ENCODE measurements around the gene TNIK.

Gene TNIK

DNA sequence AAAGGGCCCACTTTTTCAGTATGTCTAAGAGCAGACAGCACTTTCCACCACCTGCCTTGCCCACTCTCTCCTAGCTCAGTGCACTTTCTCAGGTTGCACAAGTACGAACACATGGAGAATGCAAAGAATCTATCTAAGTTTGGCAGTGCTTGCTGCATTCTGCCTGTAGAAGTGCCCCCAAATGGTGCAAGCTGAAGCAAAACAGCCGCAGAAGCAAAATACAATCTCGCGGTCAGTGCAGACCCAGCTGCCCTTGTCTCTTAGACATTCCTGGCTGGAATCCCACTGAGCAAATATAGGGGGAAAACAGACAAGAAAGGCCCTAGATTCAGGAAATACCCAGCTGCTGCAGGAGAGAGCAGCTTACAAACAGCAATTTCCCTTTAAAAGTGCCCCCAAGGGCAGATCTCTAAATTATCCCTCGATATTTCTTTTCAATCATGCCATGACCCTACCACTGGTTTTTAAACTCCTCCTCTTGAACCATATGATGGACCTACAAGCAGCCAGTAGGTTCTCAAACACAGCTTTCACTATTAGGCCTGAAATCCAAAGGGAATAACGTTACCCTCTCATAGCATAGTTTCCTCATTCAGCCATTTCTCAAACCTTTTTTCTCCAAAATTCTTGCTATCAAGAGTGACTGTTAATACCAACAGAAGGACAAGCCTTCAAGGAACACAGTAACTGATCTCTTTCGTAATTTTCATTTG, 67.0 kb downstream of the TNIK start:
- Histone ChIP-seq H3K36me3 (no peaks in the 10 kb centered on the region), H3K27ac (no peak overlapping the region), H3K27me3 (no peaks in the 10 kb centered on the region), H3K4me1 (peaks cover 0 to 15% (median 4%) of the 10 kb centered on the region in 4 donors), H3K9me3 (peaks cover 0 to 3% (median 0%) of the 10 kb centered on the region in 3 donors), H3K4me3 (no peak overlapping the region)
- no peak for TF ChIP-seq CTCF (IDR thresholded peaks at IDR 0.05)
- intact Hi-C loops (cut with DNase I; ENCODE audit: low total_unique reads) = no loop called here
- DNase-seq = no peak

DNA sequence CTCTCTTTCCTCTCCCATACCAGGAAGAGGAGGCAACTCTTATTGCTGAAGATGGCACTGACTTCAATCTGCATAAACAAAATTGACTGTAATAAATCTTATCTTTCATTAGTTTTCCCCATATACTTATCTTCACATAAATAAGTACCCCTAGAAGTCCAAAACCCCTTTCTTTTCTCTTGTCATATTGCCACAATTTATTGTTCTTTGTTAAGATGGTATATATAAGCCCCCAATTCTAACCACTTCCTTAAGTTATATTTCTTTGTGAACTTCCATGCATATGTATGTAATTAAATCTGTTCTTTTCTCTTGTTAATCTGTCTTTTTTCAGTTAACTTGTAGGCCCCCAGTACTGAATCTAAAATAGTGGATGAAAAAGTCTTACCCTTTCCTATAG, 68.8 kb downstream of the TNIK start:
- no peak overlapping the region for H3K4me3 ChIP-seq
- no peak overlapping the region for H3K27ac ChIP-seq
- H3K36me3 ChIP-seq = no peaks in the 10 kb centered on the region
- intact Hi-C loops (cut with DNase I; ENCODE audit: low total_unique reads) = no loop called here
- no peak for TF ChIP-seq CTCF (IDR thresholded peaks at IDR 0.05)
- peaks cover 0 to 3% (median 0%) of the 10 kb centered on the region in 3 donors for H3K9me3 ChIP-seq
- peaks cover 0 to 15% (median 4%) of the 10 kb centered on the region in 4 donors for H3K4me1 ChIP-seq
- H3K27me3 ChIP-seq = no peaks in the 10 kb centered on the region
- DNase-seq = no peak

DNA sequence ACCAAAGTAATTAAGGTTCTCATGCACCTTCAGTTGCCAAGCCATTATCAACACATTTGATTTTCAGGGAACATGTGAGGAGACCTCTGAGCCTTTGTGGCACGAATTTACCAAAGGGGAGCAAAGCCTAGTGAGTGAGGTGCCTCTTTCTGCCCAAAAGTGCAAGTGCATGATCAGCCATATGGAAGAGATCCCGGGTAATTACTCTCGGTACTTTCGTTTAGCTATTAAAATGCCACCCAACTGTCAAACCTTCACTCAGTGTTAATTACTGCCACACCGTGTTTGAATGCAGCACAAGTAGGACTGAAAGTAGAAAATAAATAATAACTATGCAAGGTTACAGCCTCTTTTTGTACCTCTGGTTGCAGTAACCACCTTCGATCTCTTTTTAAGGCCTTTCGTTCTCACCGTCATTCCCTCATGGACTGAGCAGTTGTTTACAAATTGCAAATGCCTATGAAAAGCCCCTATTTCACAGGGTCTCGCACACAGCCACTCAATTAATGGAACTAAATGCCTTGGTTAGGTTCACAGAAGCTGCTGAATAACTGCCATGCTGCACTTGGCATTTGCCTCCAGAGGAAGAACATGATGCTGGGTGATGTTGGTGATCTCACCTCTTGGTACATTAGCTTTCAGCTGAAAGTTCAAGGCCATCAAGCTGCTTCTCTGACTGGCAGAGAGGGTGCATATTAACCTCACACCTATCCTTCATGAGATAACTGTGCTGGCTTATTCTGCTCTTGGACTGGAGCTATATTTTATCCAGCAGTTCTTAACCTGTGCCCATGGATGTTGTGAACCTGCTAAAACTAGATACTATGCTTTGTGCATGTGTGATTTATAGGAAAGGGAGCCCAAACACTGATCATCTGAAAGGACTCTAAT, 69.9 kb downstream of the TNIK start:
- Histone ChIP-seq H3K4me3 (no peak overlapping the region), H3K36me3 (no peaks in the 10 kb centered on the region), H3K4me1 (peaks cover 0 to 15% (median 4%) of the 10 kb centered on the region in 4 donors), H3K27me3 (no peaks in the 10 kb centered on the region), H3K27ac (no peak overlapping the region), H3K9me3 (peaks cover 0 to 3% (median 0%) of the 10 kb centered on the region in 3 donors)
- no peak for DNase-seq
- no peak for TF ChIP-seq CTCF (IDR thresholded peaks at IDR 0.05)
- intact Hi-C loops (cut with DNase I; ENCODE audit: low total_unique reads) = no loop called here

DNA sequence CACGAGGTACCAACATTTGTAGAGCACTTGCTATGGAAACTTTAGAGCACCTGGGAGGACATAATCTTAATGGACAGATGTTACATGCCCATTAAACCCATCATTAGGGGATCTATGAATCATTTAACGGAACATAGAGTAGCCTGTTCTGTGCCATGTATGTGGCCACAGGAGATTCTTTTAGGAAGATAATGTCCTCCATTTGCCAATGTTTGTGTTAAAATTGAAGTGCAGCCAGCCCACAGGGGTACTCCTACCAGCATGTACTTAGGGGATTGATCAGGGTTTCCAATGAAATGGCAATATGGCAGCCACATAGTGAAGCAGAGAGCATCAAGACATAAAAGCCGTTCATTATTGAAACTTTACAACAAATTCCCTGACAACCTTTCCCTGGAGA, 70.7 kb downstream of the TNIK start:
- H3K4me1 ChIP-seq = peaks cover 0 to 22% (median 5%) of the 10 kb centered on the region in 4 donors
- peaks cover 0 to 3% (median 0%) of the 10 kb centered on the region in 3 donors for H3K9me3 ChIP-seq
- no peak for DNase-seq
- TF ChIP-seq CTCF (IDR thresholded peaks at IDR 0.05) = no peak
- H3K27ac ChIP-seq = no peak overlapping the region
- intact Hi-C loops (cut with DNase I; ENCODE audit: low total_unique reads) = no loop called here
- H3K4me3 ChIP-seq = no peak overlapping the region
- H3K36me3 ChIP-seq = no peaks in the 10 kb centered on the region
- no peaks in the 10 kb centered on the region for H3K27me3 ChIP-seq

DNA sequence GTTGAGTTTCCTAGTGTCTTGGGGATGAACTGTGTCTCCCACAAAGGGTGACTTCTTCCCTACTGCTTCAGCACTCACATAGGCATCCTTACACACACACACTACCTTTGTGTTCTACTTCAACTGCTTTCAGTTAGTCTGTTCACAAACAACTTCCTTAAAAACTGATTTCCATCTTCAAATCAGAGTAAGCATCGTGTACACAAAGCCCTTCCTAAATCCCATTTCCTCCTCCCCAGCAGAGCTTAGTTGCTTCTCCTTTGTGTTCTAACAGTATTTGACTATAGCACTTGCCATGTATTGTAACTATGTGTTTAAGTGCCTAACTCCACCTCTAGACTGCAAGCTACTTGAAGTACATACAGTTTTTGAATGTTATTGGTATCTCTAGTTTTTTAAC, 71.7 kb downstream of the TNIK start:
- no peak for DNase-seq
- Histone ChIP-seq H3K4me3 (no peak overlapping the region), H3K27ac (no peak overlapping the region), H3K9me3 (peaks cover 0 to 3% (median 0%) of the 10 kb centered on the region in 3 donors), H3K27me3 (no peaks in the 10 kb centered on the region), H3K36me3 (no peaks in the 10 kb centered on the region), H3K4me1 (peaks cover 0 to 29% (median 11%) of the 10 kb centered on the region in 4 donors)
- intact Hi-C loops (cut with DNase I; ENCODE audit: low total_unique reads) = no loop called here
- no peak for TF ChIP-seq CTCF (IDR thresholded peaks at IDR 0.05)

Data from tibial artery (tissue), 4 donors.